GM18861 (cell line): ENCODE results near the gene NAB2.

Experiments used
- ATAC-seq: cut with Tn5 transposase; IDR thresholded peaks from one replicate; pipeline ENCODE4 v1.9.1; 2021; ENCODE audit not compliant: unreplicated experiment

The NAB2 gene

DNA sequence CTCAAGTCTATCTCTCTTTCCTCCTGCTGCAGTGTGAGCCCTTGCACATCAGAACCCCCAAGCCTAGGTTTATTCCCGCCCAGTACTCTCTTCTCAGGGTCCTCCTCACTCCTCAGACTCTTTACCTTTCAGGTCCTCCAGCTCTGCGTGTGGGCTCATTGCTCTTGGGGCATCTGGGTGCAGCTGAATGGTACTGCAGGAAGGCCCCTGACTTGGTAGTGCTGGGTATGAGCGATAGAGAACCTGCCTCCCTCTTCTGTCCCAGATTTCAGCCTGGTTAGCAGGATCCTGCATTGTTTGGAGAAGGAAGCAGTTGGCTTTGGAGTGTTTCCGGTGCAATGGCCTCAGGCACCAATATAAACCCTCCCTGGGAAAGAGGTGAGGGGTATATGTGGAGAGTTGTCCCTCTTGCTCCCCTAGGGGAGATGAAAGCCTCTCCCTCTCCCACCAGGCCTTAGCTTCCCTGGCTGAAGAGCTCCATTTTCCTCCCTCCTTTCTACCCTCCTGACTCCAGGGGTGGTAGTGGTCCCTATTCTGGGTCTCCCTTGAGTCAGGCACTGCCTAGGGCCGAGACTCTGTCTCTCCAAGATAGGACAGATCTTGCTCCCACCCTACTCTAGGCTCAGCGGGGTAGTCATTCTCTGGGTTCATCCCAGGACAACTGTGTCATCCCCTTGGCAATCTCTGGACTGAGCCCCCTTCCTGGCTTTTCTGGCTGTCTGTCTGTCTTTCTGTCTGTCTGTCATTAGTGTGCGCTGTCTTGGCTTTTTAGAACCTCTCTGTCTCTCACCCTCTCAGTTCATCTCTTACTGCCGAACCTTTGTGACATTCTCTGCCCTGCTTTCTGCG is 43.2 kb downstream of the NAB2 start:
- ATAC-seq, result no peak

DNA sequence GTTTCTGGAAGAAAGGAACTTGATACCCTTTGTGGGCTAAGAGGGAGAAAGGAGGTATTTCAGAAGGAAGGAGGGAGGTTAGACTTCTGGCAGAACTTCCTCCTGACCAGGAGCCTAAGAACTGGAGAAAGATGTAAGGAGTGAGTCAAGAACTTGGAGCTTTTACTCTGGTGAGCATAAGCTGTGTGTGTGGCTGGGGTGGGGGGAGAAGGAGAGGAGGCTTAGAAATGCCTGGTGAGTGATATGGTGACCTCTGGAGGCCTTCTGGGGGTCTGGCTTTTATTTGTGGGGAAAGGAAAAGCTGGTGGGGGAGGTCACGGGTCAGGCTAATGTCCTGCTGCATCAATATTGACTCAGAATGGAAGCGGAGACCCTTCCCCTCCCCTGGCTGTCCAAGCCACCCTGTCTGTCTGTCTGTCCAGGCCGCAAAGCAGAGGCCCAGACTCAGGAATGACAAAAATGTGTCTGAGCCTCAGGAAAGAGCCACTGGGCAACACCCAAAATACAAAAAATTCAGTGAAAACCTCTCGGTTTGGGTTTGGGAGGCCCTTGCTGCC is 44.2 kb downstream of the NAB2 start:
- ATAC-seq, result no peak

DNA sequence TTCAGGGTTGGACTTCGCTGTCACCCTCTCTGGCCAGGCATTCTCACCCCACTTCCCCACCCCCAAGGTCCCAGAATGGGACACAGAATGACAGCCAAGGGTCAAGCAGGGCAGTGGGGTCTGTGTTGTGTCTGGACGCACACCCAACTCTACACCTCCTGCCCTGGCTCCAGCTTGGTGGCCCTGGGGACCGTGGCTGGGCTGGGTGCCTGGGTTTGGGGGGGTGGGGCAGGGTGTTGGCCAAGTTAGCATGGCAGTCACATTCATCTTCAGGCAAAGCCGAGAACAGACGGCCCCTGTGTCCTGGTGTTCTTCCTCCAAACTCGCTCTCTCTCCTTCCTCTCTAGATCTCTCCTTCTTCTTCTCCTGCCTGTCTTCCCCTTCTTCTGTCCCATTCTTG is 45.0 kb downstream of the NAB2 start:
- ATAC-seq, result no peak

DNA sequence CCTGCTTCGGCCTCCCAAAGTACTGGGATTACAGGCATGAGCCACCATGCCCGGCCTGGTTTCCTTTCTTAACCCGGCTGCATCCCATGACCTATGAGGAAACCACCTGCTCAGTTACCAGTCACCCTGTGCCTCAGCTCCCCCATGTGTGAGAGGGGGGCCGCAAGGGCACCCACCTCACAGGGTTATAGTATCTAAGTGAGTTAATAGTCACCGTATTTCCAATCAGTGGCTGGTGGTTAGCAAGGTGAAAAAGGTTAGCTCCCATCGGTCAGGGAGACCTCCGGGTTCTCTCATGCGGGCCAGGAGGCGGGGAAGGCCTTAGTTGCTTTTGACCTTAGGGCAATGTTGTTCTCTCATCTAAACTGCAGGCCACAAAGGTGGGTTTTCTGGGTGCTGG is 46.0 kb downstream of the NAB2 start:
- no peak for ATAC-seq

DNA sequence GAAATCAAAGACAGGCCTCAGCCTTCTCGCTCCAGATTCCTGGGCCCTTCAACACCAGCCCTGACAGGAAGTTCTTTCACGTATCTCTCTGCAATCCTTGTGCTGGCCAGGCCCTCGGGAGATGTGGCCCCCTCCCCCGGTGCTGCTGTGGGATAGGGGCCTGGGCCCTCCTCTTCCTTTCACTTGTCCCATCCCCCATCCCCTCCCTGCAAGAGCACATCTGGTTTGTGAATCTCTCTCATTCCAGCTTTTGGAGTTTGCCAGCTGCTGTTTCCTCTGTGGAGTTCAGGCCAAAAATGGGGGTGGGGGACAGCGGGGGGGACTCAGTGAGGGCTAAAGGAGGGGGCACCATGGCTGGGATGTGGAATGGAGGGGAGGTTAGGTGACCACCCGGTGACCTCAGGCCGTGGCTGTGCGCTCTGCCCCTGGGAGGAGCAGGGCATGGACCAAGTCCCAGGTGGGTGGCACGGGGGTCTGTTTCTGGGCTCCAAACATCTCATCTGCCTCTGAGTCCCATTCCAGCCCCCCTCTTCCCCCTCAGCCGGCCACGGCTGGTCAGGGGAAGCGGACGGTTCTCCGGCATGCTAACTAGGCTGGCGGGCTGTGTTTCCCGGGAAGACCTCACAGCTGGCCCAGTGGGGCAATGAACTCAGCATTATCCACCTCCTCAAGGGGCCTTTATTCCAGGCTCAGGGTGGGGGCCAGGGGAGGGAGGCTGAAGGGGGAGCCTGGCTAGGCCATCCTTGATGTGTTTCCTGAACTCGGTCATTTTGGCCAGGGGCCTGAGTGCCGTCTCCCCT is 46.8 kb downstream of the NAB2 start:
- no peak for ATAC-seq

DNA sequence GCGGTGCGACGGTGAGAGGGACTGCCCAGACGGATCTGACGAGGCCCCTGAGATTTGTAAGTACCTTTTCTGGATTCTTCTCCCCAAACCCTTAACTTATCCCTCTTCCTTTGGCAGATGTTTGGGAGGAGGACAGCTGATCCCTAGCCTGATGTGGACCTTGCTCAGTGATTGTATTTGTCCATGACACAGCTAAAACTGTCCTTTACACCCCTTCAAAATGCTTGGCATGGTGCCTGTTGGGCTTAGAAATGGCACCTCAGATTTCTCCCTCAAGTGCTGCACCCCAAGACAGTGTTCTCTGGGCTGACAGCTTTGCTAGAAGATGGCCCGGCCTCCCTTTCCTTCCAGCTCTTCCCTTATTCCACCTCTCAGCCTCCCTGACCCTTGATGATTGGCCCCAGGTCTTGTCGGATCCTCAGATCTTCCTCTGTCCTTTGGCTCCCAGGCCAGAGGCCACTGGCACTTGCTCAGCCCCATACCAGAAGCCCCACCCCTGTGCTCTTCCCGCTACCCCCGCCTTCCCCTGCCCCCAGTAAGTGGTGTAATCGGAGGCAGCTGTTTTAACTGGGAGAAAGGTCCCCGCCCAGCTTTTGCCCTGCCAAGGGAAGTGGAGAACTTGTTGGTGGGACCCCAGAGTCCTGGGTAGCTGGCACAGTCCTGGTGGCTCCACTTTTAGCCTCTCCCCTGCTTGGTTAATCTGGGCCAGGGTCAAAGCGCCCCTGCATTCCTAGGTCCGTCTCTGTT is 49.8 kb downstream of the NAB2 start:
- ATAC-seq, result no peak

DNA sequence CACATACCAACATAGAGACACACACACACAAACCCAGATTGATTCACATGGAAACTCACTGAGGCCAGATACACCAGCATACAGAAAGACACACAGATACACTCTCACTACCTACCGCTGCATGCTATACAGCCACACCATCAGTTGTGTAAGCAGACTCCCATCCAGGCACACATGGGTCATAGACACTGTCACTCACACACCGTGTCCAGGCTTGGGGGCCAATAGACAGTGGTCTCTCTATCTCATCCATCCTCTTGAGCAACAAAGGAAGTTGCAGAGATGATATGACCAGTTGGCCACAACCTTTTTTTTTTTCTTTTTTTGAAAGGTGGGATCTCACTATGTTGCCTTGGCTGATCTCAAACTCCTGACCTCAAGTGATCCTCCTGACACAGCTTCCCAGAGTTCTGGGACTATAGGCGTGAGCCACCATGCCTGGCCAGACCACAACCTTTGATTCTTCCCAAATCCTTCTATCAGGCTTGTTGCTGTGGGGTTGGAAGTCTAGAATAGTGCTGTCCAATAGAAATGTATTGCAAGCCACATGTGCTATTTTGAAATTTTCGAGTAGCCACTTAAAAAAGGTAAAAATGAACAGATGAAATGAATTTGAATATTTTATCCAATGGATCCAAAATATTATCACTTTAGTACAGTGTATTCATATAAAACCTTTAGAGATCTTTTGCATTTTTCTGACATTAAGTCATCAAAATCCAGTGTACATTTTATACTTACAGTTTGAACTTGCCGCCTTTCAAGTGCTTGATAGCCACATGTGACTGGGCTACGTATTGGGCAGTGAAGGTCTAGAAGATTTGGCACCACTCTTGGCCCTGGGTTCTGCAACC is 51.1 kb downstream of the NAB2 start:
- ATAC-seq, result no peak

DNA sequence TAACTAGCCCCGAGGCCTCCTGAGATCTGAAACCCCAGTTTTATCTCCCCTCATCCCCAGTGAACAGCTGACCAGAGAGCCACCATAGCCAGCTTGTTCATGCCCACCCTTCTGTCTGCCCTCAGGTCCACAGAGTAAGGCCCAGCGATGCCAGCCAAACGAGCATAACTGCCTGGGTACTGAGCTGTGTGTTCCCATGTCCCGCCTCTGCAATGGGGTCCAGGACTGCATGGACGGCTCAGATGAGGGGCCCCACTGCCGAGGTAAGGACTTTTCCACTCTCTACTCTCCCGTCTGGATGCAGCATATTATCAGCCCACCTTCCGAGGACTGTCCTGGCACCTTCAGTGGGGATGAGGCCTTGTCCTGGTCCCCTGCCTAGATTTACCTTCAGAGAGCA is 52.3 kb downstream of the NAB2 start:
- no peak for ATAC-seq

DNA sequence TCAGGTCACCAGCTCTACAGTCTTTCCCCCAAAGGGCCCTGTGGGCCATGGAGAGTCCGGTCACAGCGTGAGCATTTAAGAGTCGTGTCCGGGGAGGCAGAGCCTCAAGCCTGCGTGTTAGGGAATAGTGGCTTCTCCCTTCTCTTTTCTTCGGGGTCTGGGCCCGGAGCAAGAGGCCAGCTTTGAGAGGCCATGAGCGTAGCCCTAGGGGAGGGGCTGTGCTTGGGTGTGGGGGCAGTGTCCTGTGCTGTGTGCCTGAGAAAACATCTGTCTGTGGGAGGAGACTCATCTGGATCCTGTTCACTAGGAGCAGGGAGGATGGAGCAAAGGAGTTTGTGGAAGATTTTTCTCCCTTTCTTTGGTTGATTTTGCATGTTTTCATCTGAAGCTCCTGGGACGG is 53.2 kb downstream of the NAB2 start:
- no peak for ATAC-seq

DNA sequence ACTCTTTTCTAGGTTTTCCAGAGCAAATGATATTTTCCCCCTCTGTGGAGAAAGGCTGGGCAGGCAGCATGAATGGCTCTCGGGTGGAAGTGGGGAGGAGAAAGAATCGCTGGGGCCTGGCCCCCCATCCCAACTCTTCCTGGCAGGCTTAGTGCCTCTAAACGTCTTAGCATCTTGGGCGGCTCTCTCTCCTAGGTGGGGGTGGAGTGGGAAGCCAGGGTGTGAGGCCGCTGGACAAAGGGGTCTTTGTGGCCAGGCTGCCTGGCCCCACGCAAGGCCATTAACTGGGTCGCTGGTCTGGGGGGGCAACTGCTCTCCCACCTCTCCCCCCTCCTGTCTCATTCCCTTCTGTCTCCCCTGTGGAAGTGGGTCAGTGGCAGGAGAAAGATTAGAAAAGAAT is 53.8 kb downstream of the NAB2 start:
- no peak for ATAC-seq

DNA sequence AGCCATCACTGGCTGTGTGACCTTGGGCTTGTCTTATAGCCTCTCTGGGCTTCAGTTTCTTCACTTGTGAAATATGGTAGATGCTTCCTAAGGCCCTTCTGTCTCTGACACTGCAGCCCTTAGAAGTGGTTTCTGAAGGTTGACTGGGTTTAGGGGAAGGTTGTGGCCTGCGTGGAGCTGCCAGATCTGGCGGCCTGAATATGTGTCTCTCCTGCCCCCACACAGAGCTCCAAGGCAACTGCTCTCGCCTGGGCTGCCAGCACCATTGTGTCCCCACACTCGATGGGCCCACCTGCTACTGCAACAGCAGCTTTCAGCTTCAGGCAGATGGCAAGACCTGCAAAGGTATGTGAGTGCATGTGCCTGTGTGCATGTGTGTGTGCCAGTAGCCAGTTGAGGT is 54.5 kb downstream of the NAB2 start:
- ATAC-seq, result no peak
